ENCODE results near the gene SMU1.

Gene SMU1

GRCh38 chr9:33076046-33077004, at the start of gene SMU1 (continued):
- TF ChIP-seq PBX3 (CRISPR knock-in tag; IDR thresholded peaks at IDR 0.05) (0 out of 2 replicates have a peak, but pooled peaks have one; percentile 20), KLF9 (tag by site-specific recombination; IDR thresholded peaks at IDR 0.05; ENCODE audit: low read depth) (no peak), SP7 (tag by site-specific recombination; IDR thresholded peaks at IDR 0.05) (peak; percentile 57), SCRT1 (tag by site-specific recombination; IDR thresholded peaks at IDR 0.05; ENCODE audit: borderline replicate concordance) (no peak), MYNN (tag by site-specific recombination; IDR thresholded peaks at IDR 0.05; ENCODE audit: borderline replicate concordance) (0 out of 2 replicates have a peak, but pooled peaks have one; percentile 26), ZNF2 (tag by site-specific recombination; IDR thresholded peaks at IDR 0.05) (0 out of 2 replicates have a peak, but pooled peaks have one; percentile 23), ZBTB8A (tag by site-specific recombination; IDR thresholded peaks at IDR 0.05) (peak; percentile 62)
- TF ChIP-seq, protein P1, sequence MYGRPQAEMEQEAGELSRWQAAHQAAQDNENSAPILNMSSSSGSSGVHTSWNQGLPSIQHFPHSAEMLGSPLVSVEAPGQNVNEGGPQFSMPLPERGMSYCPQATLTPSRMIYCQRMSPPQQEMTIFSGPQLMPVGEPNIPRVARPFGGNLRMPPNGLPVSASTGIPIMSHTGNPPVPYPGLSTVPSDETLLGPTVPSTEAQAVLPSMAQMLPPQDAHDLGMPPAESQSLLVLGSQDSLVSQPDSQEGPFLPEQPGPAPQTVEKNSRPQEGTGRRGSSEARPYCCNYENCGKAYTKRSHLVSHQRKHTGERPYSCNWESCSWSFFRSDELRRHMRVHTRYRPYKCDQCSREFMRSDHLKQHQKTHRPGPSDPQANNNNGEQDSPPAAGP (tag by site-specific recombination; IDR thresholded peaks at IDR 0.05): no peak

DNA sequence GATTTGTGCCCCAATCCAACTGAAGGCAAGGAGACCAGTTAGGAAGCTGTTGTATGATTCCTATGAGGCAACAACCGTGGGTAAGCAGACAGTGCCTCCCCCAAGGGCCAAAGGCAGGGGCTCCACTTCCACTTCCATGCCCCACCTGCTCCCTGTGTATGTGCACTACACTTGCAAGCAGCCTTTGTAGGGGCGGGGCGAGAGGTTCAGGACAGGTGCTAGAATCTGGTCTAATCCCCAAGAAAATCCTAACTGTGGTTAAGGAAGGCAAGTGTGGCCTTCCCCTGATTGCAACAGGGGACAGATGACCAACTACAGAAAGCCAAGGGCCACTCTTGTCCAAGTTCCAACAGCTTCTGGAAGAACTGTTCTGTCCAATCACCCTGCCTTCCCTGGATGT, 49.0 kb upstream of the SMU1 start:
- CTCF ChIA-PET: no interaction called here
- TF ChIP-seq ZNF146 (tag by site-specific recombination; IDR thresholded peaks at IDR 0.05) (no peak), ZNF37A (tag by site-specific recombination; IDR thresholded peaks at IDR 0.05) (no peak), SCRT1 (tag by site-specific recombination; IDR thresholded peaks at IDR 0.05; ENCODE audit: borderline replicate concordance) (no peak), ZNF140 (tag by site-specific recombination; IDR thresholded peaks at IDR 0.05) (no peak), ZNF19 (tag by site-specific recombination; IDR thresholded peaks at IDR 0.05; ENCODE audit: low read depth) (no peak), ZNF223 (tag by site-specific recombination; IDR thresholded peaks at IDR 0.05) (no peak)
- TF ChIP-seq, protein P2, sequence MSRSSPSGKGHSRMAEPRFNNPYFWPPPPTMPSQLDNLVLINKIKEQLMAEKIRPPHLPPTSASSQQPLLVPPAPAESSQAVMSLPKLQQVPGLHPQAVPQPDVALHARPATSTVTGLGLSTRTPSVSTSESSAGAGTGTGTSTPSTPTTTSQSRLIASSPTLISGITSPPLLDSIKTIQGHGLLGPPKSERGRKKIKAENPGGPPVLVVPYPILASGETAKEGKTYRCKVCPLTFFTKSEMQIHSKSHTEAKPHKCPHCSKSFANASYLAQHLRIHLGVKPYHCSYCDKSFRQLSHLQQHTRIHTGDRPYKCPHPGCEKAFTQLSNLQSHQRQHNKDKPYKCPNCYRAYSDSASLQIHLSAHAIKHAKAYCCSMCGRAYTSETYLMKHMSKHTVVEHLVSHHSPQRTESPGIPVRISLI (tag by site-specific recombination; IDR thresholded peaks at IDR 0.05): no peak
- no peak overlapping the region for H3K27ac ChIP-seq (ENCODE audit: extremely low read depth, low read depth, low read length)
- no peaks in the 10 kb centered on the region for H3K9me3 ChIP-seq (ENCODE audit: control insufficient read depth, insufficient read depth, low read depth, low read length)
- no peaks in the 10 kb centered on the region for H3K4me1 ChIP-seq (ENCODE audit: control insufficient read depth, insufficient read depth, low read length)
- H3K4me3 ChIP-seq (ENCODE audit: low read depth, low read length): no peak overlapping the region
- POLR2A ChIA-PET: interaction anchor here (1.5 kb wide), 1 partner anchor 36 kb away, joined by 6 read pairs; no protein-coding TSS in a partner anchor
- peaks cover 0 to 47% of the 10 kb centered on the region in 2 experiments; a peak in 1 of 3 replicates for H3K36me3 ChIP-seq (ENCODE audit: control insufficient read depth in 2 of 2, insufficient read depth in 1 of 2, low read length in 2 of 2)

DNA sequence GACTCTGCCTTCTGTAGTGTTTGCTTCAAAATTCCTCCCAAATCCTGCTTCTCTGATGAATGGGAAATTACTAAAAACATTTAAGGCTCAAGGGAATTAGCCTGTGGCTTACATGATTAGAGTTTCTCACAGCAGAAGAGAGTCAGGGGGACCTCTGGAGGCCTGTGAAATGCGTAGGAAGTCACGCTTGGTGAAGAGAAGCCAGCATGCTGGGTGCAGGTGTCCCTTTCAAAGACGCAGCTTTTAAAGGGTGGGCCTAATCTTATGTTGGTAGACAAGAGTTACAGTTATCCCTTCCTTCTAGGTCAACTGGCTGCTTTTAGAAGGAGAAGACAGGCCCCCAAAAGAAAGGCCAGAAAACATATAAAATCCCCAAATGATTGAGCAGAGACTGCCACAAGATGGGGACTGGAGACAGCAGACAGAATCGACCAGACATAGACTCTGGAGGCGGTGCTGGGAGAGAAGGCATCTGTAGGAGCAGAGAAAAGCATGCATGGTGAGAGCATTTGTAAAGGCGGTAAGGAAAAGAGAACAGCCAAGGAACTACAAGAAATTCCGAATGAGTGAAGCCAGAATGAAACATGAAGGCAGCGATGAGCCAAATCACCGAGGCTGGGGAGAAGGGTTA, 48.4 kb upstream of the SMU1 start:
- Histone ChIP-seq H3K4me3 (ENCODE audit: low read depth, low read length) (no peak overlapping the region), H3K9me3 (ENCODE audit: control insufficient read depth, insufficient read depth, low read depth, low read length) (no peaks in the 10 kb centered on the region), H3K36me3 (ENCODE audit: control insufficient read depth in 2 of 2, insufficient read depth in 1 of 2, low read length in 2 of 2) (peaks cover 0 to 47% of the 10 kb centered on the region in 2 experiments; a peak in 2 of 3 replicates), H3K27ac (ENCODE audit: extremely low read depth, low read depth, low read length) (no peak overlapping the region), H3K4me1 (ENCODE audit: control insufficient read depth, insufficient read depth, low read length) (no peaks in the 10 kb centered on the region)
- TF ChIP-seq ZBTB20 (tag by site-specific recombination; IDR thresholded peaks at IDR 0.05): no peak
- TF ChIP-seq, protein P3, sequence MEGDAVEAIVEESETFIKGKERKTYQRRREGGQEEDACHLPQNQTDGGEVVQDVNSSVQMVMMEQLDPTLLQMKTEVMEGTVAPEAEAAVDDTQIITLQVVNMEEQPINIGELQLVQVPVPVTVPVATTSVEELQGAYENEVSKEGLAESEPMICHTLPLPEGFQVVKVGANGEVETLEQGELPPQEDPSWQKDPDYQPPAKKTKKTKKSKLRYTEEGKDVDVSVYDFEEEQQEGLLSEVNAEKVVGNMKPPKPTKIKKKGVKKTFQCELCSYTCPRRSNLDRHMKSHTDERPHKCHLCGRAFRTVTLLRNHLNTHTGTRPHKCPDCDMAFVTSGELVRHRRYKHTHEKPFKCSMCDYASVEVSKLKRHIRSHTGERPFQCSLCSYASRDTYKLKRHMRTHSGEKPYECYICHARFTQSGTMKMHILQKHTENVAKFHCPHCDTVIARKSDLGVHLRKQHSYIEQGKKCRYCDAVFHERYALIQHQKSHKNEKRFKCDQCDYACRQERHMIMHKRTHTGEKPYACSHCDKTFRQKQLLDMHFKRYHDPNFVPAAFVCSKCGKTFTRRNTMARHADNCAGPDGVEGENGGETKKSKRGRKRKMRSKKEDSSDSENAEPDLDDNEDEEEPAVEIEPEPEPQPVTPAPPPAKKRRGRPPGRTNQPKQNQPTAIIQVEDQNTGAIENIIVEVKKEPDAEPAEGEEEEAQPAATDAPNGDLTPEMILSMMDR (tag by site-specific recombination; IDR thresholded peaks at IDR 0.05): peak; percentile 21; the same call in 1 of the 2 replicates
- CTCF ChIA-PET: no interaction called here
- POLR2A ChIA-PET: no interaction called here
